HPDE6-E6E7 (cell line): ENCODE data around the gene EPM2A.
"Not testable (repeated sequence)": the region's sequence is repeated elsewhere in the genome, so short reads cannot be mapped to it uniquely, and the experiment has no call there.

Source experiments
- DNase-seq: peaks from one replicate; pipeline ENCODE4 v3.0.0; 2011; ENCODE audit warnings: missing footprints; ENCODE audit errors: extremely low spot score

The EPM2A gene

GRCh38 chr6:145729887-145730286 is 5.4 kb downstream of the EPM2A start:
- DNase-seq: no peak

- DNase-seq: no peak
Measured at GRCh38 chr6:145728444-145729385, 6.6 kb downstream of the EPM2A start.

DNA sequence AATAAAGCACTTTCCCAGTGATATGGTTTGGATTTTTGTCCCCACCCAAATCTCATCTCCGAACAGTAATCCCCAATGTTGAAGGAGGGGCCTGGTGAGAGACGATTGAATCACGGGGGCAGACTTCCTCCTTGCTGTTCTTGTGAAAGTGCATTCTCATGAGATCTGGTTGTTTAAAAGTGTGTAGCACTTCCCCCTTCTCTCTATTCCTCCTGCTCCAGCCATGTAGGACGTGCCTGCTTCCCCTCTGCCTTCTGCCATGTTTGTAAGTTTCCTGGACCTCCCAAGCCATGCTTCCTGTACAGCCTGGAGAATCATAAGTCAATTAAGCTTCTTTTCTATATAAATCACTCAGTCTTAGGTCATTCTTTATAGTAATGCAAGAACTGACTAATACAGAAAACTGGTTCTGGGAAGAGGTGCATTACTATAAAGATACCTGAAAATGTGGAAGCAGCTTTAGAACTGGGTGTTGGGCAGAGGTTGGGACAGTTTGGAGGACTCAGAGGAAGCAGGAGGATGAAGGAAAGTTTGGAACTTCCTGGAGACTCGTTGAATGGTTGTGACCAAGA is 7.4 kb downstream of the EPM2A start:
- no peak for DNase-seq

- no peak for DNase-seq
Measured at GRCh38 chr6:145725570-145725969, 9.8 kb downstream of the EPM2A start.

DNA sequence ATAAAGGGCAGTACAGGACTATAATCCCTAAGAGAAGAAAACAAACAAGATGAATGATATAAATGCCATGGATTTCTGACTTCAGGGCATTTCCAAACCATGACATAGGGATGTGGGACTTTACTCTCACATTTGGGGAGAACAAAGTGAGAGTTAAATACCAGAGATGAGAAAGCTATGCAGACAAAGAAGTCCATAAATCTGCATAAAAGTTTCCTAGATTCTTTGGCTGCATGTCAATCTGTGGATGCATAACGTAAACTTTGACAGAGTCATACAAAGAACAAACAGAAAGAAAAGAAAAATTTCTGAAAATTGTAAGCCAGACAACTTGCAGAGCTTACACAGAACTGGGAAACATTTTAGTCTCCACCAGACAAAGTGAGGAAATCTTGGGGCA is 11.7 kb downstream of the EPM2A start:
- DNase-seq: no peak

DNA sequence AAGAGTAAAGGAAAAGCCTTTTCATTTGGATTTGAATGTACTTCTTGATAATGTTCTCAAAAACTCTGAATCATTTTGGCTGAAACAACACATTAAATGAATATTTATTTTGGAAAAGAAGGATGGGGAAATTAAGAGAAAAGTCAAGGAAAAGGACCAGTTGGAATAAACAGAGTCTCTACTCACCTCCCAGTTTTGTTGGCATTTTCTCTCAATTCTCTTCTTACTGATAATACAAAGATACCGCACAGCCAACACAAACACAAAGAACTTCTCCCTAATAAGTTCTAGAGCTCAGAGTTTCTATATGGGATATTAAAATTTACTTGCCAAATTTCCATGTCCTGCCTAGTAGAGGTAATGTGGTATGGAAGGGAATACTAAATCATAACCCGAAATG is 13.1 kb downstream of the EPM2A start:
- DNase-seq: no peak

GRCh38 chr6:145721144-145721543 is 14.2 kb downstream of the EPM2A start:
- DNase-seq: no peak

GRCh38 chr6:145715426-145715825 is 19.9 kb downstream of the EPM2A start:
- DNase-seq: no peak

- no peak for DNase-seq
Measured at GRCh38 chr6:145714731-145715130, 20.6 kb downstream of the EPM2A start.

- DNase-seq: no peak
Measured at GRCh38 chr6:145713773-145714172, 21.5 kb downstream of the EPM2A start.

DNA sequence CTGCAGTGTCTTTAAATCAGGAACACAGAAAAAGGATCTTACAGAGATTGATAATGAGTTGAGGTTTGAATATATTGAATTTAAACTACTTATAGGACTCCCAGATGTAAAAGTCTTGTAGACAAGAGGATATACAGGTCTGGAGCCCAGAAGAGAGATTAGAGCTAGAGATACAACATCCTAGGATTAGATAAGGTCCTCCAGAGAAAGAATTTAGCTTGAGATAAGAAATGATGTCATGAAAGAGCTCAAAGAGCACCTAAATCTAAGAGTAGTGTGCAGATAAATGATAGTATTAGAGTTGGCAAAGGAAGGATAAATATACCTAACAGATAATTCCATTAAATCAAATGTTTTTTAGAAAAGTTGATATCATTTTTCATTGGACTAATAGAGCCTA is 23.9 kb downstream of the EPM2A start:
- no peak for DNase-seq

GRCh38 chr6:145707397-145707796 is 27.9 kb downstream of the EPM2A start:
- no peak for DNase-seq

GRCh38 chr6:145705561-145705960 is 29.8 kb downstream of the EPM2A start:
- DNase-seq: no peak

GRCh38 chr6:145704143-145704781 is 31.1 kb downstream of the EPM2A start:
- DNase-seq: no peak

GRCh38 chr6:145699462-145699861 is 35.9 kb downstream of the EPM2A start:
- peak; percentile 36 for DNase-seq

DNA sequence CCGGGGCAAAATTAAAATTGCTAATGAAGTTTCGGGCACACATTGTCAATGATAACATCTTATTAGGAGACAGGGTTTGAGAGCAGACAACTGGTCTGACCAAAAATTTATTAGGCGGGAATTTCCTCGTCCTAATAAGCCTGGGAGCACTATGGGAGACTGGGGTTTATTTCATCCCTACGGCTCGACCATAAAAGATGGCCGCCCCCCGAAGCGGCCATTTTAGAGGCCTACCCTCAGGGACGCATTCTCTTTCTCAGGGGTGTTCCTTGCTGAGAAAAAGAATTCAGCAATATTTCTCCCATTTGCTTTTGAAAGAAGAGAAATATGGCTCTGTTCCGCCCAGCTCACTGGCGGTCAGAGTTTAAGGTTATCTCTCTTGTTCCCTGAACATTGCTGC is 37.9 kb downstream of the EPM2A start:
- not testable (repeated sequence) for DNase-seq

- DNase-seq: no peak
Measured at GRCh38 chr6:145694083-145694737, 41.1 kb downstream of the EPM2A start.

- DNase-seq: no peak
Measured at GRCh38 chr6:145690969-145691368, 44.4 kb downstream of the EPM2A start.

DNA sequence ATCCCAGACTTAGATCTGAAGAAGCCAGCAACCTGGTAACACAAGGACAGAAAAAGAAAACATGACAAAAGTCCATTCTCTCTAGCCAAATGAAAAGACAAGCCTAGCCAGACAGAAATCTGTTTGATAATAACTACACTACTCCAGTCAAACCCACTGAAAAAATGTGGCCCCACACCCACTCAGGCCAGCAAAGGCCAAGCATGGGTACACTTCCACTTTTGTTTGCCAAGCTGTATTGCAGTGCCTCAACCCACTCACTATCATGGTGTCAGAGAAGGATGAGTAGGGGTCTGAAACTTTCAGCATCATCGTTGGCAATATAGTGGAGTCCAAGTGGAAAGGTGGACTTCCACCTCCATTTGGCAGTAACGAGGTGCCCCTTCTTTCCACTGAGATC is 45.8 kb downstream of the EPM2A start:
- DNase-seq: no peak

DNA sequence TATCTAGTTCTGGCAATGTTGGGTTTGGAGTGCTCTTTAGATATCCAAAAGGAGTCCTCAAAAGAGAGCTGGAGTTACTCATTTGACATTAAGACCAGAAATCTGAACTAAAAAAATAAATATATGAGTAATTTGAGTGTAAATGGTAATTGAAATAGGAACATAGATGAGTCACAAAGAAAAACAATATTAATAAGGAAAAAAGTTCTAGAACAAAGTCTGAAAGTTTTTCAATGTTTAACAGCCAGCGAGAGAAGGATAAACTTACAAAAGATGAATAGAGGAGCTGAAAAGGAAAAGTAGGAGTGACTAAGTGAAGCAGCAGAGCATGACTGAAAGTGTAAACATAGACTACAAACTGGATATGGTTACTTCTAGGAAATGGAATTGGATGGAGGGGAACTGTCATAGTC is 46.8 kb downstream of the EPM2A start:
- DNase-seq: no peak

DNA sequence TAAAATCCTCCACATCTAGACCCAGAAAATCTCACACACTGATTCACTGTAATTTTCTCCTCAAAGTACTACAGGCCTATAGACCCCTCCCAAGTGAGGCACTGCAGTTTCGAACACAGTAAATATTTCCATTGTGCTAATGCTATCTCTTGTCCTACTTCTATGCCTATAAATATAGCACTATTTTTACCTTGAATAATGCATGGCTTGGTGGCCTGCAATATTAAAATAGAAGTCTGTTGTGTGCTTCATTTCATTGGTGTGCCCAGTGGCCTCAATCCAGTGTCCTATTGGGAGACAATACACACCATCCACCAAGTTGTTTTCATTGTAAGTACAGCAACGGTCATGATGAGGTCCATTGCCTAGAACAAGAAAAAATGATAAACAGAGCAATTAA is 49.4 kb downstream of the EPM2A start:
- no peak for DNase-seq

GRCh38 chr6:145681965-145682364 is 53.4 kb downstream of the EPM2A start:
- DNase-seq: no peak
